Body of pancreas (tissue), 4 donors: Measurements from ENCODE around the gene HTT. TPM values are rescaled to one million over a fixed set of nuclear protein-coding genes. Genes with fewer than 3 reads are reported as not detected.
A peak's percentile ranks its signal among the peaks of the same experiment; 100 is the strongest.

ENCODE experiments used
- ATAC-seq: fragments of 150-250 bp; one replicate; pipeline ENCODE4 v1.9.1; 2016
- DNase-seq, 4 donors: peaks; one replicate each; pipeline ENCODE4 v3.0.0-alpha.2; 2019
- H3K27ac ChIP-seq, 4 donors: fragments of 200-600 bp; sonication (generic); 1 replicate in 3 of 4; 2 replicates in 1 of 4; pipeline versions ENCODE4 v1.5.1 to v1.6.1; 2016 to 2019; ENCODE audit warnings: mild to moderate bottlenecking in 1 of 4, mixed read lengths in 1 of 4, moderate library complexity in 1 of 4
- H3K27me3 ChIP-seq, 2 donors: fragments of 200-600 bp; sonication (generic); one replicate each; pipeline ENCODE4 v1.6.0; 2016; ENCODE audit warnings: mild to moderate bottlenecking in 1 of 2
- H3K36me3 ChIP-seq, 2 donors: fragments of 200-600 bp; sonication (generic); replicated peaks in 1 of 2; 2 replicates each; pipeline ENCODE4 v1.5.1; 2016; ENCODE audit warnings: low read depth in 2 of 2; ENCODE audit not compliant: insufficient read depth in 1 of 2
- H3K4me1 ChIP-seq: fragments of 200-600 bp; sonication (generic); one replicate; pipeline ENCODE4 v1.6.0; 2016
- H3K4me3 ChIP-seq, 2 donors: fragments of 200-600 bp; sonication (generic); 1 replicate in 1 of 2; 2 replicates in 1 of 2; pipeline ENCODE4 v1.5.1; 2016 to 2019
- H3K9me3 ChIP-seq, 3 donors: fragments of 200-600 bp; sonication (generic); 1 replicate in 2 of 3; 2 replicates in 1 of 3; pipeline ENCODE4 v1.5.1; 2016
- POLR2A ChIP-seq, 3 donors: fragments of 450-650 bp; IDR thresholded peaks; one replicate each; pipeline ENCODE4 v1.6.1; 2016; ENCODE audit warnings: antibody characterized with exemption in 3 of 3, mild to moderate bottlenecking in 2 of 3
- WGBS, 2 donors: methylation state at CpG; one replicate each; pipeline ENCODE4 v1.1.5; 2017; 5-methylcytosine and 5-hydroxymethylcytosine counted together
- intact Hi-C: fragments of 100-400 bp; cut with DNase I; formaldehyde crosslinking; loops from one replicate; pipeline ENCODE4 v1.15.1; 2023
- total RNA-seq, 2 donors: library from RNA; depleted of rRNA; stranded (reverse); fragments of >200 nt; gene quantifications; one replicate each; pipeline ENCODE4 v1.1.0, GENCODE V29; 2016
- TF ChIP-seq, protein P1 (sequence below), 7 experiments: fragments of 450-650 bp in 4 of 7; fragments of 200-600 bp in 3 of 7; sonication (generic) in 3 of 7; IDR thresholded peaks; one replicate each; pipeline ENCODE4 v1.5.1; 2016 to 2019; ENCODE audit warnings: antibody characterized with exemption in 7 of 7

The HTT gene
- total RNA-seq, 2 donors from 2014 or later, result 40.5 to 115 TPM

DNA sequence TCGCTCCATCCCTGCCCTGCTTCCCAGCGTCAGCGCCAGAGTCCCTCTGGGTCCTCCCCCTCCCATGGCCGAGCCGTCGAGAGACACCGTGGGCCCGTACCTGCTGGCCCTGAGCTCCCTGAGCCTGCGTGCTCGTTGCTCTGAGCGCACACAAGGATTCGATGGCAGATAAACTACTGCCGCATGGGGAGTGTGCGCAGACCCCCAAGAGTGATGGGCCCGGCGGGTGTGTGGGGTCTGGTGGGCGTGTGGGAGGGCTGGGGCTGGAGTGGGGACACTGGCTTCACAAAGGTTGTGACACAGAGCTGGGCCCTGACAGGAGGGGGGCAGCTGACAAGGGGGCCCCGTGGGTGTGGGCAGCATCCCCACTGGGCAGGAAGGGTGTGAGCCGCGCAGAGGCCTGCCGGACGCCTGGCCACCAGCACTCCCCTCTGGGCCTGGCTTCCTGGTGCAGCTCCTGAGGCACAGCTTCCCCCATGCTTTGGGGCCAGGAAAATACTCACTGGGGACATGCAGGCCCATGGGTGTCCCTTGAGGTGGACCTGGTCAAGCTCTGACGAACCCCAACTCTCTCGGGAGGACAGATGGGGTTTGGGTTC, 213.6 kb downstream of the HTT start:
- Histone ChIP-seq H3K4me3 (no peak overlapping the region), H3K4me1 (peaks cover 12% of the 10 kb centered on the region), H3K27ac (no peak overlapping the region), H3K27me3 (no peaks in the 10 kb centered on the region), H3K9me3 (no peaks in the 10 kb centered on the region), H3K36me3 (no peaks in the 10 kb centered on the region)
- 73 to 85% methylated on average over 11 to 24 of the region's 24 CpGs for WGBS, 2 donors
- ATAC-seq (no peak), DNase-seq (no peak)
- no peak for TF ChIP-seq POLR2A (IDR thresholded peaks at IDR 0.05)
- TF ChIP-seq, protein P1, sequence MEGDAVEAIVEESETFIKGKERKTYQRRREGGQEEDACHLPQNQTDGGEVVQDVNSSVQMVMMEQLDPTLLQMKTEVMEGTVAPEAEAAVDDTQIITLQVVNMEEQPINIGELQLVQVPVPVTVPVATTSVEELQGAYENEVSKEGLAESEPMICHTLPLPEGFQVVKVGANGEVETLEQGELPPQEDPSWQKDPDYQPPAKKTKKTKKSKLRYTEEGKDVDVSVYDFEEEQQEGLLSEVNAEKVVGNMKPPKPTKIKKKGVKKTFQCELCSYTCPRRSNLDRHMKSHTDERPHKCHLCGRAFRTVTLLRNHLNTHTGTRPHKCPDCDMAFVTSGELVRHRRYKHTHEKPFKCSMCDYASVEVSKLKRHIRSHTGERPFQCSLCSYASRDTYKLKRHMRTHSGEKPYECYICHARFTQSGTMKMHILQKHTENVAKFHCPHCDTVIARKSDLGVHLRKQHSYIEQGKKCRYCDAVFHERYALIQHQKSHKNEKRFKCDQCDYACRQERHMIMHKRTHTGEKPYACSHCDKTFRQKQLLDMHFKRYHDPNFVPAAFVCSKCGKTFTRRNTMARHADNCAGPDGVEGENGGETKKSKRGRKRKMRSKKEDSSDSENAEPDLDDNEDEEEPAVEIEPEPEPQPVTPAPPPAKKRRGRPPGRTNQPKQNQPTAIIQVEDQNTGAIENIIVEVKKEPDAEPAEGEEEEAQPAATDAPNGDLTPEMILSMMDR (IDR thresholded peaks at IDR 0.05), result no peak
- intact Hi-C loops, result no loop called here

DNA sequence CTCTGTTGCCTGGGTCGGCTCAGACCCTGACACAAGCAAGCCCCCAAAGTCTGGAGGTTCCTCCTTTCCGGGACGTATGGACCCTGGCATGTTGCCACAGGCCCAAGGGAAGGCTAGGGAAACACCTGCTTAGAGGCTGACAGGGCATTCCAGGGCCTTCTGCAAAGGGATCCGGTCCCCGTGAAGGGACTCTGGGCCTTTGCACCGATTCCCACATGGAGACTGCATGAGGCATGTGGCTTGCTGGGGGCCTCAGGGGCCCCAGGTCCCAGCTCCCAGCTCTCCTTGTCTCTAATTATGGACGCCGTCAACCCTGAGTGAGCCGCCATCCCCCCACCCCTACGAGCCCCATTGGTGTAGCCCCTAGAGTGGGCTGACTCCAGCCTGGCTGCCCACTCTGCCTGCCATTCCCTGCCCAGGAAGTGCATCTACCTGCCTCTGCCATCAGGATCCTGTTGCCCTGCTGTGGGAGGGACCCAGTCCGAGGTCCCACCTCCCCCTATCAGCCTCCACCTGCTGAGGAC, 214.2 kb downstream of the HTT start:
- H3K36me3 ChIP-seq, result no peaks in the 10 kb centered on the region
- H3K27me3 ChIP-seq, result no peaks in the 10 kb centered on the region
- no peak overlapping the region for H3K27ac ChIP-seq
- no peak overlapping the region for H3K4me3 ChIP-seq
- H3K9me3 ChIP-seq, result no peaks in the 10 kb centered on the region
- intact Hi-C loops, result no loop called here
- 79 to 81% methylated on average over 8 to 11 of the region's 11 CpGs for WGBS, 2 donors
- H3K4me1 ChIP-seq, result peaks cover 15% of the 10 kb centered on the region
- DNase-seq (no peak), ATAC-seq (no peak)
- TF ChIP-seq, protein P1 (IDR thresholded peaks at IDR 0.05), result no peak
- no peak for TF ChIP-seq POLR2A (IDR thresholded peaks at IDR 0.05)

DNA sequence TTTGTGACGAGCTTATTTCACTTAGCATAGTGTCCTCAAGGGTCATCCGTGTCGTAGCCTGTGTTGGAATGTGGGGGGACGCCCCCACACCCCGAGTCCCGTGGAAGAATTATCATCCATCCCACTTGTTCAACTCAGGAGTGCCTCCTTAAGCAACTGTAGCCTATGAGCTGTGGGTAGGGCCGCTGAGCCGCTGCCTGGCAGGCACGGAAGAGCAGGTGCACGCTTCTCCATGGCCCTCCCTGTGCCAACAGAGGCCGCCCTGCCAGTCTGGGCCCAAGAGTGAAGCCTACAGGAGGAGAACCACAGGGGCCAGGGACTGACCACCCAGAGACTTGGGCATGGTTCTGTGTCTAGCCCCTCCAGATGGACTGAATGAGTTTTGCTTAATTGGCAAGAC, 216.0 kb downstream of the HTT start:
- Histone ChIP-seq H3K4me3 (no peak overlapping the region), H3K27ac (no peak overlapping the region), H3K9me3 (no peaks in the 10 kb centered on the region), H3K4me1 (peaks cover 20% of the 10 kb centered on the region), H3K27me3 (no peaks in the 10 kb centered on the region), H3K36me3 (no peaks in the 10 kb centered on the region)
- DNase-seq (no peak), ATAC-seq (no peak)
- intact Hi-C loops, result no loop called here
- 92 to 97% methylated on average over 4 to 6 of the region's 11 CpGs for WGBS, 2 donors
- no peak for TF ChIP-seq POLR2A (IDR thresholded peaks at IDR 0.05)
- TF ChIP-seq, protein P1 (IDR thresholded peaks at IDR 0.05), result no peak

DNA sequence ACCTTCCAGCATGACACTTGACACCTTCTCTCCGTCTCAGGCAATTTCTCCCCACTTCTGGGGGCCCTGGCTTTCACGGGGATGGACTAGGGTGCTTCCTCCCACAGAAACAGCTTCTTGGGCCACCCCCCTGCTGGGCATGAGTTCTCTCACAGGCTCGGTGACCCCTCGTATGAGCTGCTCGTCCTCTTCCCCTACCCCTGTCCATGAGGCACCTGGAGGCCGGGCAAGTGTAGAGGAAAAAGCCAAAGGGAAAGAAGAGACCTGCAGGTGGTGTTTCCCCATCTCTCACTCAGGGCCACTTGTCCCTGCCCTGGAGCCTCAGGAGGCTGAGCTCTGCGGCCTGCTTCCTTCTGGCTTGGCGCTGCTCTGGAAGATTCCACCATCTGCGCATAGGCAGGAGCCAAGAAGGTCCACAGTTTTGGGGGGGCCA, 216.4 kb downstream of the HTT start:
- no peak for DNase-seq
- Histone ChIP-seq H3K27me3 (no peaks in the 10 kb centered on the region), H3K27ac (peak overlapping the region in 1 of 4 donors; percentile 97), H3K4me1 (peaks cover 20% of the 10 kb centered on the region), H3K9me3 (no peaks in the 10 kb centered on the region), H3K4me3 (no peak overlapping the region), H3K36me3 (no peaks in the 10 kb centered on the region)
- TF ChIP-seq, protein P1 (IDR thresholded peaks at IDR 0.05), result no peak
- no peak for TF ChIP-seq POLR2A (IDR thresholded peaks at IDR 0.05)
- intact Hi-C loops, result no loop called here
- WGBS, 2 donors, result 84 to 88% methylated on average over 9 of the region's 9 CpGs
- no peak for ATAC-seq
